ENCODE results near the gene WDR4. TPM values are rescaled to one million over a fixed set of nuclear protein-coding genes. Genes with fewer than 3 reads are reported as not detected.

WDR4 gene
- total and polyA plus RNA-seq, 2 experiments from 2014 or later = 22.5 to 50.2 TPM

DNA sequence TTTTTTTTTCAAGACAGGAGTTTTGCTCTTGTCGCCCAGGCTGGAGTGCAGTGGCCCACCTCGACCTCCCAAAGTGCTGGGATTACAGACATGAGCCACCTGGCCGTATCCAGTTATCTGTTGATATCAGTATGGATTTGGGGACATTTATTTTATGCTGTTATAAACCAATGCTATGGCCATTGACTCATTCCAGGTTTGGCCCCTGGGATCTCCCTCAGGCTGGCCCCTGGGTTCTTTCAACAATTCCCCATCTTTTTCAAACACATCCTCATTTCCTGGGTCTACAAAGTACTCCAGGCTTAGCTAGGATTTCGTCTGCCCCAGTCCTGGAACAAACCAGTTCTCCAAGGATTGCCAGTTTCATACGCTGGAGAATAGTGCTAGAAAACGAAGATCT is 44.1 kb downstream of the WDR4 start:
- peaks cover 29% of the 10 kb centered on the region for H3K36me3 Mint-ChIP-seq (ENCODE audit: low read depth)

More for the DNA sequence above, 44.1 kb downstream of the WDR4 start:
- H4K20me1 ChIP-seq (replicated peaks; ENCODE audit: insufficient read depth) = peaks cover 3% of the 10 kb centered on the region
- H3K27me3 ChIP-seq (ENCODE audit: insufficient read depth) = peaks cover 2% of the 10 kb centered on the region; the same call in 1 of the 2 replicates
- Mint-ChIP-seq H3K27me3 (ENCODE audit: insufficient read depth, low read depth, poor library complexity) (peaks cover 51% of the 10 kb centered on the region), H3K27ac (no peak overlapping the region), H3K4me1 (peaks cover 16% of the 10 kb centered on the region), H3K4me3 (no peak overlapping the region), H3K9me3 (peaks cover 3% of the 10 kb centered on the region; the same call in 2 of the 3 replicates)
- H2AFZ ChIP-seq = no peak overlapping the region
- H3K4me2 ChIP-seq = no peak overlapping the region
- no peak overlapping the region for H3K27ac ChIP-seq (ENCODE audit: low read depth)
- peaks cover 3% of the 10 kb centered on the region for H3K36me3 ChIP-seq (ENCODE audit: insufficient read depth)
- peaks cover 4% of the 10 kb centered on the region for H3K4me1 ChIP-seq (ENCODE audit: insufficient read depth)
- DNase-seq (ENCODE audit: low spot score) (no peak), ATAC-seq (no peak)
- no peak overlapping the region for H3K4me3 ChIP-seq
- 0 out of 2 replicates have a peak, but pooled peaks cover under 1% of the 10 kb centered on the region for H3K9me2 ChIP-seq (ENCODE audit: insufficient read depth)
- H3F3A ChIP-seq (replicated peaks; ENCODE audit: low read depth) = peaks cover 49% of the 10 kb centered on the region
- TF ChIP-seq, protein P1, sequence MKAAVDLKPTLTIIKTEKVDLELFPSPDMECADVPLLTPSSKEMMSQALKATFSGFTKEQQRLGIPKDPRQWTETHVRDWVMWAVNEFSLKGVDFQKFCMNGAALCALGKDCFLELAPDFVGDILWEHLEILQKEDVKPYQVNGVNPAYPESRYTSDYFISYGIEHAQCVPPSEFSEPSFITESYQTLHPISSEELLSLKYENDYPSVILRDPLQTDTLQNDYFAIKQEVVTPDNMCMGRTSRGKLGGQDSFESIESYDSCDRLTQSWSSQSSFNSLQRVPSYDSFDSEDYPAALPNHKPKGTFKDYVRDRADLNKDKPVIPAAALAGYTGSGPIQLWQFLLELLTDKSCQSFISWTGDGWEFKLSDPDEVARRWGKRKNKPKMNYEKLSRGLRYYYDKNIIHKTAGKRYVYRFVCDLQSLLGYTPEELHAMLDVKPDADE (IDR thresholded peaks at IDR 0.05) = no peak
- TF ChIP-seq, protein P2, sequence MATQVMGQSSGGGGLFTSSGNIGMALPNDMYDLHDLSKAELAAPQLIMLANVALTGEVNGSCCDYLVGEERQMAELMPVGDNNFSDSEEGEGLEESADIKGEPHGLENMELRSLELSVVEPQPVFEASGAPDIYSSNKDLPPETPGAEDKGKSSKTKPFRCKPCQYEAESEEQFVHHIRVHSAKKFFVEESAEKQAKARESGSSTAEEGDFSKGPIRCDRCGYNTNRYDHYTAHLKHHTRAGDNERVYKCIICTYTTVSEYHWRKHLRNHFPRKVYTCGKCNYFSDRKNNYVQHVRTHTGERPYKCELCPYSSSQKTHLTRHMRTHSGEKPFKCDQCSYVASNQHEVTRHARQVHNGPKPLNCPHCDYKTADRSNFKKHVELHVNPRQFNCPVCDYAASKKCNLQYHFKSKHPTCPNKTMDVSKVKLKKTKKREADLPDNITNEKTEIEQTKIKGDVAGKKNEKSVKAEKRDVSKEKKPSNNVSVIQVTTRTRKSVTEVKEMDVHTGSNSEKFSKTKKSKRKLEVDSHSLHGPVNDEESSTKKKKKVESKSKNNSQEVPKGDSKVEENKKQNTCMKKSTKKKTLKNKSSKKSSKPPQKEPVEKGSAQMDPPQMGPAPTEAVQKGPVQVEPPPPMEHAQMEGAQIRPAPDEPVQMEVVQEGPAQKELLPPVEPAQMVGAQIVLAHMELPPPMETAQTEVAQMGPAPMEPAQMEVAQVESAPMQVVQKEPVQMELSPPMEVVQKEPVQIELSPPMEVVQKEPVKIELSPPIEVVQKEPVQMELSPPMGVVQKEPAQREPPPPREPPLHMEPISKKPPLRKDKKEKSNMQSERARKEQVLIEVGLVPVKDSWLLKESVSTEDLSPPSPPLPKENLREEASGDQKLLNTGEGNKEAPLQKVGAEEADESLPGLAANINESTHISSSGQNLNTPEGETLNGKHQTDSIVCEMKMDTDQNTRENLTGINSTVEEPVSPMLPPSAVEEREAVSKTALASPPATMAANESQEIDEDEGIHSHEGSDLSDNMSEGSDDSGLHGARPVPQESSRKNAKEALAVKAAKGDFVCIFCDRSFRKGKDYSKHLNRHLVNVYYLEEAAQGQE (IDR thresholded peaks at IDR 0.05; ENCODE audit: unreplicated experiment) = no peak
- no peak for TF ChIP-seq NANOG (IDR thresholded peaks at IDR 0.05; ENCODE audit: borderline replicate concordance)
- TF ChIP-seq EZH2phosphoT487 (IDR thresholded peaks at IDR 0.05; ENCODE audit: unreplicated experiment) = no peak
- TF ChIP-seq ZNF331 (CRISPR knock-in tag; IDR thresholded peaks at IDR 0.05; ENCODE audit: low read depth) = no peak
- TF ChIP-seq STAT1 (IDR thresholded peaks at IDR 0.05; ENCODE audit: unreplicated experiment) = no peak
- TF ChIP-seq CREB1 (CRISPR knock-in tag; IDR thresholded peaks at IDR 0.05; ENCODE audit: low read depth) = no peak
- TF ChIP-seq ZNF114 (CRISPR knock-in tag; IDR thresholded peaks at IDR 0.05) = no peak
- no peak for TF ChIP-seq POLR2AphosphoS5 (IDR thresholded peaks at IDR 0.05; ENCODE audit: low read depth)
- no peak for TF ChIP-seq CTCF (conservative IDR thresholded peaks at IDR 0.05; ENCODE audit: low read depth in 2 of 2)
- TF ChIP-seq EZH2 (IDR thresholded peaks at IDR 0.05; ENCODE audit: low read depth, unreplicated experiment) = no peak
- TF ChIP-seq JUNB (IDR thresholded peaks at IDR 0.05; ENCODE audit: unreplicated experiment) = no peak
- TF ChIP-seq, protein P3, sequence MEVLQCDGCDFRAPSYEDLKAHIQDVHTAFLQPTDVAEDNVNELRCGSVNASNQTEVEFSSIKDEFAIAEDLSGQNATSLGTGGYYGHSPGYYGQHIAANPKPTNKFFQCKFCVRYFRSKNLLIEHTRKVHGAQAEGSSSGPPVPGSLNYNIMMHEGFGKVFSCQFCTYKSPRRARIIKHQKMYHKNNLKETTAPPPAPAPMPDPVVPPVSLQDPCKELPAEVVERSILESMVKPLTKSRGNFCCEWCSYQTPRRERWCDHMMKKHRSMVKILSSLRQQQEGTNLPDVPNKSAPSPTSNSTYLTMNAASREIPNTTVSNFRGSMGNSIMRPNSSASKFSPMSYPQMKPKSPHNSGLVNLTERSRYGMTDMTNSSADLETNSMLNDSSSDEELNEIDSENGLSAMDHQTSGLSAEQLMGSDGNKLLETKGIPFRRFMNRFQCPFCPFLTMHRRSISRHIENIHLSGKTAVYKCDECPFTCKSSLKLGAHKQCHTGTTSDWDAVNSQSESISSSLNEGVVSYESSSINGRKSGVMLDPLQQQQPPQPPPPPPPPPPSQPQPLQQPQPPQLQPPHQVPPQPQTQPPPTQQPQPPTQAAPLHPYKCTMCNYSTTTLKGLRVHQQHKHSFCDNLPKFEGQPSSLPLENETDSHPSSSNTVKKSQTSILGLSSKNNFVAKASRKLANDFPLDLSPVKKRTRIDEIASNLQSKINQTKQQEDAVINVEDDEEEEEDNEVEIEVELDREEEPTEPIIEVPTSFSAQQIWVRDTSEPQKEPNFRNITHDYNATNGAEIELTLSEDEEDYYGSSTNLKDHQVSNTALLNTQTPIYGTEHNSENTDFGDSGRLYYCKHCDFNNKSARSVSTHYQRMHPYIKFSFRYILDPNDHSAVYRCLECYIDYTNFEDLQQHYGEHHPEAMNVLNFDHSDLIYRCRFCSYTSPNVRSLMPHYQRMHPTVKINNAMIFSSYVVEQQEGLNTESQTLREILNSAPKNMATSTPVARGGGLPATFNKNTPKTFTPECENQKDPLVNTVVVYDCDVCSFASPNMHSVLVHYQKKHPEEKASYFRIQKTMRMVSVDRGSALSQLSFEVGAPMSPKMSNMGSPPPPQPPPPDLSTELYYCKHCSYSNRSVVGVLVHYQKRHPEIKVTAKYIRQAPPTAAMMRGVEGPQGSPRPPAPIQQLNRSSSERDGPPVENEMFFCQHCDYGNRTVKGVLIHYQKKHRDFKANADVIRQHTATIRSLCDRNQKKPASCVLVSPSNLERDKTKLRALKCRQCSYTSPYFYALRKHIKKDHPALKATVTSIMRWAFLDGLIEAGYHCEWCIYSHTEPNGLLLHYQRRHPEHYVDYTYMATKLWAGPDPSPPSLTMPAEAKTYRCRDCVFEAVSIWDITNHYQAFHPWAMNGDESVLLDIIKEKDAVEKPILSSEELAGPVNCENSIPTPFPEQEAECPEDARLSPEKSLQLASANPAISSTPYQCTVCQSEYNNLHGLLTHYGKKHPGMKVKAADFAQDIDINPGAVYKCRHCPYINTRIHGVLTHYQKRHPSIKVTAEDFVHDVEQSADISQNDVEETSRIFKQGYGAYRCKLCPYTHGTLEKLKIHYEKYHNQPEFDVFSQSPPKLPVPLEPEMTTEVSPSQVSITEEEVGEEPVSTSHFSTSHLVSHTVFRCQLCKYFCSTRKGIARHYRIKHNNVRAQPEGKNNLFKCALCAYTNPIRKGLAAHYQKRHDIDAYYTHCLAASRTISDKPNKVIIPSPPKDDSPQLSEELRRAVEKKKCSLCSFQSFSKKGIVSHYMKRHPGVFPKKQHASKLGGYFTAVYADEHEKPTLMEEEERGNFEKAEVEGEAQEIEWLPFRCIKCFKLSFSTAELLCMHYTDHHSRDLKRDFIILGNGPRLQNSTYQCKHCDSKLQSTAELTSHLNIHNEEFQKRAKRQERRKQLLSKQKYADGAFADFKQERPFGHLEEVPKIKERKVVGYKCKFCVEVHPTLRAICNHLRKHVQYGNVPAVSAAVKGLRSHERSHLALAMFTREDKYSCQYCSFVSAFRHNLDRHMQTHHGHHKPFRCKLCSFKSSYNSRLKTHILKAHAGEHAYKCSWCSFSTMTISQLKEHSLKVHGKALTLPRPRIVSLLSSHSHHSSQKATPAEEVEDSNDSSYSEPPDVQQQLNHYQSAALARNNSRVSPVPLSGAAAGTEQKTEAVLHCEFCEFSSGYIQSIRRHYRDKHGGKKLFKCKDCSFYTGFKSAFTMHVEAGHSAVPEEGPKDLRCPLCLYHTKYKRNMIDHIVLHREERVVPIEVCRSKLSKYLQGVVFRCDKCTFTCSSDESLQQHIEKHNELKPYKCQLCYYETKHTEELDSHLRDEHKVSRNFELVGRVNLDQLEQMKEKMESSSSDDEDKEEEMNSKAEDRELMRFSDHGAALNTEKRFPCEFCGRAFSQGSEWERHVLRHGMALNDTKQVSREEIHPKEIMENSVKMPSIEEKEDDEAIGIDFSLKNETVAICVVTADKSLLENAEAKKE (CRISPR knock-in tag; IDR thresholded peaks at IDR 0.05) = no peak
- H3K79me2 ChIP-seq (replicated peaks; ENCODE audit: insufficient read depth) = no peaks in the 10 kb centered on the region

Data from GM23338 (cell line).